HG03025 (cell line): ENCODE data around the gene AKR1B1.

ENCODE experiments used
- ATAC-seq: cut with Tn5 transposase; IDR thresholded peaks from one replicate; pipeline ENCODE4 v1.9.1; 2021; ENCODE audit warnings: mild to moderate bottlenecking, moderate library complexity; ENCODE audit not compliant: unreplicated experiment, low FRiP score

AKR1B1 gene

GRCh38 chr7:134422008-134422407 is 36.9 kb downstream of the AKR1B1 start:
- ATAC-seq, result no peak

GRCh38 chr7:134420424-134421125 is 38.3 kb downstream of the AKR1B1 start:
- no peak for ATAC-seq

GRCh38 chr7:134419875-134420274 is 39.0 kb downstream of the AKR1B1 start:
- ATAC-seq, result no peak

DNA sequence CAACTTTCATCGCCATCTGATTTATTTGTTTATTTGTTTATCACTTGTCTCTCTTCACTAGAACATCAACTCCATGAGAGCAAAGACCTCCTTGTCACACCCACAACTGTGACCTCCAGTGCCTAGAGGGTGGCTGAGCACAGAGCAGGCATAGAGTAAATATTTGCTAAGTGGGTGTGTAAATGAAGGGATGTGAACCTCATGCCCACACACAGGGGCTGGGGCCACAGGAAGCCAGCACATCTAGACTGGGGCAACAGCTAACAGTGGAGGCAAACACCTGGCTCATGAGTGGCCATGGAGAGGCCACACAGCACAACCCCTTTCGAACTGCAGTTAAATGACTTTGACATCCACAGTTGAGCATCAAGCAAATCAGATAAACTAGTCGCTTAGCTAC is 39.8 kb downstream of the AKR1B1 start:
- ATAC-seq, result no peak

DNA sequence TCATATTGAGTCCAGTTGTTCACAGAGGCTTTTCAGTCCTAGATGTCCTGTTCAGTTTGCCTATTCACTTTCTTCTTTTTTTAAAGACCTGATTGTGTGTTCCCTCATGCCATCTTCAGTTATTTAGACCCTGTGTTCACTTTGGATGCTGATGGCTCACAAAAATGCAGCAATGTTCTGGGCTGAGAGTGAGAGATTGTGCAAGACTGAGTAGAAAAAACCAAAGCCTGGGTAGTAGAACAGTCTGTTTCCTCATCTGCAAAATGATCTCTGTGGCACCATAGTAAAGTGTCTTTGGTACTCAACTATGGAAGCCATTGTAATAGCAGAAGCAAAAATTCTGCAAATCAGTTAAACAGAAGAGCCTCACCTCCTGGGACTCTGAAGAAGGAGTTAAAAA is 43.2 kb downstream of the AKR1B1 start:
- ATAC-seq, result no peak

- no peak for ATAC-seq
These were observed 44.8 kb downstream of the AKR1B1 start for GRCh38 chr7:134414109-134414508.

GRCh38 chr7:134407311-134407710 is 51.6 kb downstream of the AKR1B1 start:
- no peak for ATAC-seq

- no peak for ATAC-seq
These were observed 52.5 kb downstream of the AKR1B1 start for GRCh38 chr7:134406431-134406830.

GRCh38 chr7:134405299-134405698 is 53.6 kb downstream of the AKR1B1 start:
- ATAC-seq, result no peak

DNA sequence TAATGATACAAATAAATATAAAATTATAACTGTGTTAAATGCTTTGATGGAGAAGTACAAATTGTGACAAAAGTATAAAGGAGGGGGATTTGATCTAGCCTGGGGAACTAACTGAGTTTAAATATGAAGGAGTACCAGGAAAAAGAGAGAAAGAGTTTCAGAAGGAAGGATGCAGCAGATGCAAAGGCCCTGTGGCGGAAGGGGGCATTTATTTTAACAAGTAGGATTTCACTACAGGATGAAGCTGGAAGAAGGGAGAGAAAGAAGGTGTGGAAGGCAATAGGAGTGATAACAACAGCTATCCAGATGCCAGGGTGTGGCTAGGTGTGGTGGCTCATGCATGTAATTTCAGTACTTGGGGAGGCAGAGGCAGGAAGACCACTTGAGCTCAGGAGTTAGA is 55.8 kb downstream of the AKR1B1 start:
- no peak for ATAC-seq

DNA sequence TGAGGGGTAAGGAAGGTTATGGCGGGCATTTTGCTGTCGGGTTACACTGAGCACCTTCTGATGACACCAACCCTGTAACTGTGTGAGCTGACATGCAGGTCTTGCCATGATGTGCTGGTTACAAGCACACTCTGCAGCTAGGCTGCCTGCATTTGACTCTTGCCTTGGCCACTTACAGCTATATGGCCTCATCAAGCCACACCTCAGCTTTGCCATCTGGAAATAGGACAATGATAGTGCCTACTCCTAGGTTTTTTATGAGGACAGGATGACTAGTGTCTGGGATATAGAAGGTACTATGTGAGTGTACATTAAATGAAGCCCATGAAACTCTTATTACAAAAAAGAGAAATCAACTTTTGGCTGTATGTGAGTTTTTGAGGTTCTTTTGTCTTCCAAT is 58.0 kb downstream of the AKR1B1 start:
- ATAC-seq, result no peak

- ATAC-seq, result no peak
These were observed 62.9 kb downstream of the AKR1B1 start for GRCh38 chr7:134396031-134396430.

DNA sequence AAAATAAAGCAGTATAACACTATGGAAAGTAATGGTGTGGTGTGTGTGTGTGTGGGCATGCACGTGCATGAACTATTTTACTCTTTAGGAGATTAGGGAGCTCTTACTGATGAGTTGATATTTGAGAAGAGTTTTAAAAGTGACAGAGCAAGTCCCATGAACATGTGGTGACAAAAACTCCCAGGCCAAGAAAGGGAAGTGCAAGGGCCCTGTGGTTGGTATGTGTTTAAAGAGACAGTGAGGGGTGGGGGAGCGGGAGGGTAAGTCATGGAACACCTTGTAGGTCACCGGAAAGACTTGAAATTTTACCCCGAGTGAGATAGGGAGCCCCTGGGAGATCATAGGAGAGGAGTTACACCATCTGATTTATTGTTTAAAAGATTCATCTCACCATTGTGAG is 63.3 kb downstream of the AKR1B1 start:
- no peak for ATAC-seq

DNA sequence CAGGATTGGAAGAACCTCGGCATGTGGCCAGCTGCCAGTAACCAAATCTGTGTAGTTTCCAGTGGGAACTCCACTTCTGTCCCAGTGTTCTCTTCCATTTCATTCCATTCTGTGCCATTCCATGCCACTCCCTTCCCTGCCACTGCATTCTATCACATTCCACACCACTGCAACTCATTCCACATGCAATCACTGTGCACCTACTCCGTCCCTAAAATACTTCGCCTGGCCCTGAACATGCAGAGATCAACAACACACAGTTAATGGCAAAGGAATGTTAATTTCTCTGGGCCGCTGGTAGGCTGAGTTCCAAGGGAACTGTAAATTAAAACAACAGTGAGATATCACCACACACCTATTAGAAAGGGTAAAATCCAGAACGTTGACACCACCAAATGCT is 64.8 kb downstream of the AKR1B1 start:
- no peak for ATAC-seq
